Upper lobe of left lung (tissue), 4 donors: ENCODE measurements around the gene FAM234A.

Source experiments
- EP300 ChIP-seq, 4 donors: sonication (generic); formaldehyde crosslinking; IDR thresholded peaks; one replicate each; pipeline ENCODE4 v1.5.1; 2017; ENCODE audit warnings: antibody characterized with exemption in 4 of 4, control low read depth in 2 of 4
- POLR2A ChIP-seq, 4 donors: fragments of 450-650 bp; IDR thresholded peaks; one replicate each; pipeline ENCODE4 v1.5.1; 2016 to 2017; ENCODE audit warnings: antibody characterized with exemption in 4 of 4, mild to moderate bottlenecking in 2 of 4
- POLR2AphosphoS5 ChIP-seq, 2 donors: sonication (generic); formaldehyde crosslinking; IDR thresholded peaks; one replicate each; pipeline ENCODE4 v1.5.1; 2017; ENCODE audit warnings: antibody characterized with exemption in 2 of 2
- TF ChIP-seq, protein P1 (sequence below), 6 experiments: fragments of 450-650 bp in 4 of 6; fragments of 200-600 bp in 2 of 6; sonication (generic) in 2 of 6; IDR thresholded peaks; one replicate each; pipeline ENCODE4 v1.5.1; 2016 to 2019; ENCODE audit warnings: antibody characterized with exemption in 6 of 6

GRCh38 chr16:275786-276232, 41.2 kb downstream of the FAM234A start, which contains the start of gene RGS11:
- TF ChIP-seq, protein P1, sequence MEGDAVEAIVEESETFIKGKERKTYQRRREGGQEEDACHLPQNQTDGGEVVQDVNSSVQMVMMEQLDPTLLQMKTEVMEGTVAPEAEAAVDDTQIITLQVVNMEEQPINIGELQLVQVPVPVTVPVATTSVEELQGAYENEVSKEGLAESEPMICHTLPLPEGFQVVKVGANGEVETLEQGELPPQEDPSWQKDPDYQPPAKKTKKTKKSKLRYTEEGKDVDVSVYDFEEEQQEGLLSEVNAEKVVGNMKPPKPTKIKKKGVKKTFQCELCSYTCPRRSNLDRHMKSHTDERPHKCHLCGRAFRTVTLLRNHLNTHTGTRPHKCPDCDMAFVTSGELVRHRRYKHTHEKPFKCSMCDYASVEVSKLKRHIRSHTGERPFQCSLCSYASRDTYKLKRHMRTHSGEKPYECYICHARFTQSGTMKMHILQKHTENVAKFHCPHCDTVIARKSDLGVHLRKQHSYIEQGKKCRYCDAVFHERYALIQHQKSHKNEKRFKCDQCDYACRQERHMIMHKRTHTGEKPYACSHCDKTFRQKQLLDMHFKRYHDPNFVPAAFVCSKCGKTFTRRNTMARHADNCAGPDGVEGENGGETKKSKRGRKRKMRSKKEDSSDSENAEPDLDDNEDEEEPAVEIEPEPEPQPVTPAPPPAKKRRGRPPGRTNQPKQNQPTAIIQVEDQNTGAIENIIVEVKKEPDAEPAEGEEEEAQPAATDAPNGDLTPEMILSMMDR (IDR thresholded peaks at IDR 0.05) = no peak
- TF ChIP-seq POLR2A (IDR thresholded peaks at IDR 0.05) (no peak), POLR2AphosphoS5 (IDR thresholded peaks at IDR 0.05) (no peak), EP300 (IDR thresholded peaks at IDR 0.05) (no peak)
